DND-41 (cell line): ENCODE results near the gene NBAS.

ENCODE experiments used
- ATAC-seq: fragments of 200-7000 bp; cut with Tn5 transposase; 3 replicates; pipeline ENCODE4 v1.9.1; 2021; ENCODE audit warnings: low read depth; ENCODE audit not compliant: insufficient read depth
- DNase-seq: peaks from one replicate; pipeline ENCODE4 v3.0.0-alpha.2; 2020
- H2AFZ ChIP-seq: 2 replicates; pipeline ENCODE4 v1.6.0; 2012; ENCODE audit warnings: low read depth, low read length
- H3K27ac ChIP-seq: 2 replicates; pipeline ENCODE4 v1.5.1; 2012; ENCODE audit warnings: low read length, inconsistent platforms
- H3K27me3 ChIP-seq: fragments of 200-600 bp; sonication (generic); 2 replicates; pipeline ENCODE4 v1.6.0; 2012; ENCODE audit warnings: low read length, mild to moderate bottlenecking, inconsistent platforms; ENCODE audit not compliant: insufficient read depth, poor library complexity
- H3K36me3 ChIP-seq: 2 replicates; pipeline ENCODE4 v1.5.1; 2012; ENCODE audit warnings: low read length, inconsistent platforms; ENCODE audit not compliant: insufficient read depth
- H3K4me1 ChIP-seq: 2 replicates; pipeline ENCODE4 v1.5.1; 2012; ENCODE audit warnings: mild to moderate bottlenecking, low read length; ENCODE audit not compliant: insufficient read depth
- H3K4me2 ChIP-seq: 2 replicates; pipeline ENCODE4 v1.6.0; 2012; ENCODE audit warnings: mild to moderate bottlenecking, moderate library complexity, low read length, inconsistent platforms; ENCODE audit not compliant: insufficient read depth
- H3K4me3 ChIP-seq, 2 experiments: fragments of 200-600 bp in 1 of 2; shearing (Covaris generic) in 1 of 2; 2 replicates each; pipeline ENCODE4 v1.5.1; 2012 to 2016; ENCODE audit warnings: inconsistent platforms in 2 of 2, low read length in 2 of 2, mild to moderate bottlenecking in 2 of 2, low read depth in 1 of 2, moderate library complexity in 1 of 2
- H3K79me2 ChIP-seq: 2 replicates; pipeline ENCODE4 v1.6.0; 2012; ENCODE audit warnings: low read length, inconsistent platforms; ENCODE audit not compliant: insufficient read depth
- H3K9ac ChIP-seq: 2 replicates; pipeline ENCODE4 v1.6.0; 2012; ENCODE audit warnings: low read depth, mild to moderate bottlenecking, inconsistent platforms, low read length, moderate library complexity
- H3K9me3 ChIP-seq: 2 replicates; pipeline ENCODE4 v1.5.1; 2012; ENCODE audit warnings: low read length, moderate library complexity, mild to moderate bottlenecking, inconsistent platforms; ENCODE audit not compliant: insufficient read depth, severe bottlenecking
- H4K20me1 ChIP-seq: 2 replicates; pipeline ENCODE4 v1.6.0; 2012; ENCODE audit warnings: low read length; ENCODE audit not compliant: insufficient read depth
- CTCF ChIP-seq: IDR thresholded peaks from 2 replicates; pipeline ENCODE4 v1.5.1; 2012; ENCODE audit warnings: borderline replicate concordance, low read length, moderate library complexity, mild to moderate bottlenecking; ENCODE audit not compliant: poor library complexity, severe bottlenecking; ENCODE audit errors: extremely low read depth
- EZH2 ChIP-seq: IDR thresholded peaks from 3 replicates; pipeline ENCODE4 v1.6.1; 2012; ENCODE audit warnings: borderline replicate concordance, low read depth, mild to moderate bottlenecking, moderate library complexity, low read length, inconsistent platforms; ENCODE audit not compliant: severe bottlenecking

Gene NBAS

GRCh38 chr2:15355386-15355785 lies 205.7 kb downstream of the NBAS start:
- no peak for TF ChIP-seq EZH2
- TF ChIP-seq CTCF, result no peak
- DNase-seq, result no peak
- Histone ChIP-seq H3K4me3 (no peak overlapping the region), H3K36me3 (peaks cover 21% of the 10 kb centered on the region), H3K4me1 (no peaks in the 10 kb centered on the region), H3K4me2 (no peak overlapping the region), H3K27me3 (no peaks in the 10 kb centered on the region), H3K9me3 (no peaks in the 10 kb centered on the region), H3K79me2 (no peaks in the 10 kb centered on the region), H3K27ac (no peak overlapping the region), H3K9ac (no peak overlapping the region), H4K20me1 (no peaks in the 10 kb centered on the region), H2AFZ (no peak overlapping the region)
- ATAC-seq, result no peak

- no peak for ATAC-seq
- Histone ChIP-seq H3K4me2 (no peak overlapping the region), H3K27me3 (no peaks in the 10 kb centered on the region), H3K9me3 (no peaks in the 10 kb centered on the region), H2AFZ (no peak overlapping the region), H4K20me1 (no peaks in the 10 kb centered on the region), H3K36me3 (peaks cover 21% of the 10 kb centered on the region), H3K4me1 (no peaks in the 10 kb centered on the region), H3K27ac (no peak overlapping the region), H3K4me3 (no peak overlapping the region), H3K79me2 (no peaks in the 10 kb centered on the region), H3K9ac (no peak overlapping the region)
- DNase-seq, result no peak
- TF ChIP-seq EZH2, result no peak
- no peak for TF ChIP-seq CTCF
These were observed 206.4 kb downstream of the NBAS start for GRCh38 chr2:15354596-15355366.

- H3K79me2 ChIP-seq, result no peaks in the 10 kb centered on the region
- no peaks in the 10 kb centered on the region for H3K27me3 ChIP-seq
- no peaks in the 10 kb centered on the region for H3K4me1 ChIP-seq
- H3K27ac ChIP-seq, result no peak overlapping the region
- peaks cover 14% of the 10 kb centered on the region for H3K36me3 ChIP-seq
- H4K20me1 ChIP-seq, result no peaks in the 10 kb centered on the region
- TF ChIP-seq EZH2 (no peak), CTCF (no peak)
- H3K9ac ChIP-seq, result no peak overlapping the region
- H3K4me2 ChIP-seq, result no peak overlapping the region
- no peak for DNase-seq
- H2AFZ ChIP-seq, result no peak overlapping the region
- H3K9me3 ChIP-seq, result no peaks in the 10 kb centered on the region
- ATAC-seq, result no peak
- no peak overlapping the region for H3K4me3 ChIP-seq
These were observed 208.8 kb downstream of the NBAS start for GRCh38 chr2:15352363-15352762.

GRCh38 chr2:15348636-15349035 lies 212.5 kb downstream of the NBAS start:
- TF ChIP-seq EZH2 (no peak), CTCF (no peak)

More at GRCh38 chr2:15348636-15349035, 212.5 kb downstream of the NBAS start:
- Histone ChIP-seq H2AFZ (no peak overlapping the region), H3K4me2 (no peak overlapping the region), H3K4me3 (no peak overlapping the region), H3K9ac (no peak overlapping the region), H3K27ac (no peak overlapping the region), H3K9me3 (no peaks in the 10 kb centered on the region), H3K4me1 (no peaks in the 10 kb centered on the region), H3K79me2 (no peaks in the 10 kb centered on the region), H4K20me1 (no peaks in the 10 kb centered on the region), H3K36me3 (peaks cover 11% of the 10 kb centered on the region), H3K27me3 (no peaks in the 10 kb centered on the region)
- no peak for ATAC-seq
- DNase-seq, result no peak
